GM18517 (cell line): ENCODE measurements around the gene HOXC4.
A peak's percentile ranks its signal among the peaks of the same experiment; 100 is the strongest.

Experiments
- ATAC-seq: cut with Tn5 transposase; IDR thresholded peaks from one replicate; pipeline ENCODE4 v1.9.1; 2021; ENCODE audit warnings: mild to moderate bottlenecking, moderate library complexity; ENCODE audit not compliant: unreplicated experiment

HOXC4 gene

DNA sequence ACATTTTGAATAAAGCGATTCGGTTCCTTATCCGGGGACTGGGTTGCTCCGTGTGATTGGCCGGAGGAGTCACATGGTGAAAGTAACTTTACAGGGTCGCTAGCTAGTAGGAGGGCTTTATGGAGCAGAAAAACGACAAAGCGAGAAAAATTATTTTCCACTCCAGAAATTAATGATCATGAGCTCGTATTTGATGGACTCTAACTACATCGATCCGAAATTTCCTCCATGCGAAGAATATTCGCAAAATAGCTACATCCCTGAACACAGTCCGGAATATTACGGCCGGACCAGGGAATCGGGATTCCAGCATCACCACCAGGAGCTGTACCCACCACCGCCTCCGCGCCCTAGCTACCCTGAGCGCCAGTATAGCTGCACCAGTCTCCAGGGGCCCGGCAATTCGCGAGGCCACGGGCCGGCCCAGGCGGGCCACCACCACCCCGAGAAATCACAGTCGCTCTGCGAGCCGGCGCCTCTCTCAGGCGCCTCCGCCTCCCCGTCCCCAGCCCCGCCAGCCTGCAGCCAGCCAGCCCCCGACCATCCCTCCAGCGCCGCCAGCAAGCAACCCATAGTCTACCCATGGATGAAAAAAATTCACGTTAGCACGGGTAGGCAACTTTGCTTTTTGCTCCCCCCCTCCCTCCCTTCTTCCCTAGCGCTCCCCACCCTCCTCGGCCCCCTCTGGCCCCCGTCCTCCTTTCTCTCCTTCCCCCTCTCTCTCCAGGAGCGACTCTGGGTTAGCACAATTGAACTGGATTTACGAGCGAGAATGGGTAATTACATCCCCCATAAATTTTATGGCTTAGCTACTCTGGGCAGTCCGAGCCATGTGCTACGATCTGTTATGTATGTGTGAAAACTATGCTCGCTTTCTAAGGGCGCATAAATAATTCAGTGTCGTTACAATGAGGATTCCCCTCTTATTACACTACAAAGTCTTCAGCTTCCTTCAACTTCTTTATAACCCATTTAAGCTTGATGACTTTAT, at the start of gene HOXC4:
HOXC4 (plus strand) TSS at position 85 of the 991 bp plus-strand sequence; CDS start at position 173, 88 bp downstream.
- peak; percentile 35 for ATAC-seq

DNA sequence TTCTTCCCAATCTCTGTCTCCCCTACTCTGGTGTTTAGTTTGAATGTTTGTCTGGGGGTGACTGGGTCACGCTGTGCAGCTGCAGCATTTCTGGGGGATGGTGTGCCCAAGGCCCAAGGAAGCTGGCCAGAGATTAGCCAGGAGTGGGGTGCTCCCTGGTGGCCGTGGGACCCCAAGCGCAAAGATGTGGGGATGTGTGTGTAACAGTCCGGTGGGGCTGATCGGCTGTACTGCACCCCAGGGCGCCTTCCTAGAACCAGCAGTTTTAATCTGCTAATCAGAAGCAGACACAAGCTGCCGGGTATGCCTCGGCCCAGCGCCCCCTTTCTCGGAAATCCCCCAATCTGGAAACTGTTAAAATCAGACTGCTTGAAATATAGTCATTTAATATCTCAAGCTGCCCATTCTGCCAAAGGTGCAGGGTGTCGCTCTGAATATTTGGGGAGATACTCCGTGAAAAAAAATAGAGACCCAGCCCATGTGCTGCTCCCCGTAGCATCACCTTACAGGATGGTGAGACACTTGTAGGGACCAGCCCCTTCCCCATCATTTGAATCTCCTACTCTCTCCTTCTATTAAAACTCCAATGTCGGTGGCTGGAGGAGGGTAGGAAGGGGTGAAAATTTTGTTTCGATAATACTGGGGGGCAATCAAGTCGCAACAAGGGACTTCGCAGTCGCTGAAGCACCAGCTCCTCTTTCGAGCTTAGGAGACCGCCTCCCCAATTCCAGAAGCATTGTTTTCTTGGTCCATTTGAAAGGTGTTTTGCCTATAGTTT, 49.4 kb upstream of the HOXC4 start:
- no peak for ATAC-seq

DNA sequence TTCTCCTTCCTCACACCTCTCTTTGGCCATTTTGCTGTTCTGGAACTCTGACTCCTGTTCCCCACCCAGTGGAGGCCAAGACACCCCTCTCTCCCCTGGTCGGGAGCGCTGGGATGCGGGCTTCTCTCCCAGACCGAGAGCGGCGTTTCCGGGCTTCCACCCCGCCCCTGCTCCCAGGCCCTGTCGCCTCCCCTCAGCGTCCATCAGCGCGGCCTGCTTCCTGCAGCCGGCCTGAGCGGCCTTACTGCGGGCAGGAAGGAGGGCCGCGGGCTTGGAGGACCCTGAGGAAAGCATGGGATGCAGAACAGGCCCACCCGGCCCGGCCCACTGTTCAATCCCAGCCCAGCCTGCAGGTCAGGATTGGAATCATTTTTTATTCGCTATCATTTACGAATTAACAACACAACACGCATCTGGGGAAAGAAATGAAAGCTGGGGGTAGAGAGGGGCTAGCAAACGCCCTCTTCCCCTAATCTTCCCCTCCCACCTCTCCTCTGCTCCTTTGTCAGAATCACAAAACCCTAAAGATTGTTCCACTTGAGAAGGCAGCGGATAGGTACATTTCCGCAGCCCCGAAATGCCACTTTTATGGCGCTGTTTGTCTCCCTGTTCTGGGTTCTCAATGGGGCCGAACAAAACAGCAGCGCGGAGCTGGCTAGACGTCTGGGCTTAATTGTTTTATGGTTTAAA, 48.6 kb upstream of the HOXC4 start:
- no peak for ATAC-seq

DNA sequence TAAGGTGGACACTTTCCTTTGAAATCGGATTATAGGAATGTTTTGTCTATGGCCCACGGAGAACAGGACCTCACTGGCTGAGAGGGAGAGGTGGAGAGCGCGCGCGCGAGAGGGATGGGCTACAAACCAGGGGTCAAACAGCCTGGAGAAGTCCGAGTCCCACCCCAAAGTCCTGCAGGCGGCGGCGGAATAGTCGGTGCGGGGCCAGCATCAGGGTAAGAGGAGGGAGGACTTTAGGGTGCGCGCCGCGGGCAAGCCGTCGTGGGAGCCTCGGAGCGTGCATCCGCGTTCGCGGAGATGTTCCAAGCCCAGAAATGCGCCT, 48.1 kb upstream of the HOXC4 start:
- ATAC-seq: no peak

DNA sequence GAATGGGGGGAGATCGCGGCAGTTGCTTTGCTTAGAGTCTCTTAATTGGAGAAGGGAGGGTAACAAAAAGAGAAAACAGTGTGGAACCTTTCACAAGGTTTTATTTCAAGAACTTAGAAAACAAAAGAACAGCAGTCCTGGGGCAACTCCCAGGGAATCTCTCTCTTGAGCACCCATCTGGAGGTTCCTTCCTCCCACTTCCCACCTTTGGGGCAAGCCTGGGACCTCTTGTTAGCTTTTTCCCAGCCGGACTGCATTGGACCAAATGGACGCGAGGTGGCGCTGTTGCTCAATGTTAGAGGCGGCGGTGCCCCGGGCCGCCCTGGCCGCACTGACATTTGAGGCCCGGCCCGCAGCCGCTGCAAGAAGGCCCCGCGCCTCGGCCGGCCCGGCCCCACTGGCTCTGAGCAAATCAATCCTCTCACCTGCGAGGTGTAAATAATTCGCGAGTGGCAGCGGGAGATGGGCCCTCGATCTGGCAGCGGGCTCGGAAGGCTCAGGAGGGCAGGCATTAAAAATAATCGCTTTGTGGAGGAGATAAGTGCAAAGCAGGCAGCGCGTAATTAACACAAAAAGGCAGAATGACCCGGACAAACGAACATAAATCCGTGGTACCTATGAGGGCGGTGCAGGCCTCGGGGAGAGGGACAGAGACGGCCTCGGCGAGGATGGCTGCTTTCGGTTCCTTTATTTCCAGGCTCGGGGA, 47.6 kb upstream of the HOXC4 start:
- no peak for ATAC-seq

DNA sequence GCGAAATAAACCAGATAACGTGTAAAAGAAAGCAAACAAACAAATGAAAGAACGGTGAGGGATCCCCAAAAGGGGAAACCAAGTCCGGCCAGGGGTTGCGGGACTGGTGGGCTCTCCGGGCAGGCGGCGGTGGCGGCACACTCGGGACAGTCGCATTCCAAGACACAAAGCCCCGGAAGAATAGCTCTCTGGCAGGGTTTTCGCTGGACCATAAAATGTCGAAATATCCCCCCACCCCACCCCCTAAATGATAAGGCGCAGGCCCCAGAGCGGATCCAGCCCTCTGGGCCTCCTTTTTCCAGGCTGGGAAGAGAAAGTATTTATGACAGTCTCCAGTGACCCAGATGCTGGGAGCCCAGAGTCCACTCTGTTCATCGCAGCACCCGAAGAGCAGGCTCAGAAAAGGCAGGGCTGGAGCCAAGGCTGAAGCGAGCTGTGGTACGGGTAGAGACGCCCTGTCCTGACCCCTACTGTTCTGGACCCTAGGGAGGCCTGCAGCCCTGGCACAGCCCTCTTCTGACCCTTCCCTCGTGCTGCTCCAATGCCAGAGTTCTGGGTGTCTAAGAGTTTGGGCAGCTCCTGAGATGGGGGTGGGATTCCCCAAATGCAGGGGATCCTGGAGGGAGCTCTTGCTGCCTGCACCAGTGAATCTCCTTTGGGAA, 46.9 kb upstream of the HOXC4 start:
- ATAC-seq: no peak

DNA sequence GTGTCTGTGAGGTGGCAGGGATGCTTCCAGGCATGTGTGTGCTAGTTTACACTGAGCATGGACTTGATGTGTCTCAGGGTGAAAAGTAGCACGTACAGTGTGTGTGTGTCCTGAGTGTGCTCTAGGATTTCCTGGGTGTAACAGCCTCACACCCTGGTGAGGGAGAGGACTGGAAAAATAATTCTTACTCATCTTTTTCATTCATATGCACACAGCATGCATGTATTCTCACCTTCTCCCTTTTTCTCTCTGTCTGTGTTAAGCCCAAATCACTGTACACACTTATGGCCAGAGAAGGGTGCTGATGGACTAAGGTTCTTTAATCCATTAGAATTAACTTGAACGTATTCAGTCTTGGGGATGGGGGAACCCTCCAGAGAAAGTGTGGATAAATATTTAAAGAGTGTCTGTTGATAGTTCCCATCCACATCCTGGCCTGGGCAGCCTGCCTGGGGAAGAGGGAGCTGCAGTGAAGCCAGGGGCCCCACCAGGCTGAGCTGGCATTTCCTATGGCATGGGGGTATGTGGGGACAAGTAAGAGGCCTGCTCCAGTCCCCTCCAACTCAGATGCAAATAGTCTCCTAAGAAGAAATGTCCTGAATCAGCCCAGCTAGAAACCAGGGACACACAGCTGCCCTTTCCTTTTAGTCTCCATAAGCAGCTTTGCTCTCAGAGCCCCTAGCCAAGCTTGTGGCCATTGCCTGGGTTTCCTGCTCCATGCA, 45.9 kb upstream of the HOXC4 start:
- ATAC-seq: no peak

DNA sequence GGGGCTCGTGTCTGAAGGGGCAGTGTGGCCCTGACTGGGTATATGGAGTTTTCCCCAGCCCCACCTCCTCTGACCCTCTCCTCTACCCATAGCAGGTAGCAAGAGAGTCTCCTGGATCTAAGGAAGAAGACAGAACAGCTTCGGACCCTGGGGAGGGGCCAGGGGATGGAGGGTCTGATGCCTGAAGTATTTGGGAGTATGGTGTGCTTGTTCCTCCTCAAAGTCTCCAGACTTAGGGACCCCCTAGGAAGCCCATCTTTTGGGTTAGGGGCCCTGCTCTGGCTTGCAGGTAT, 45.4 kb upstream of the HOXC4 start:
- no peak for ATAC-seq

DNA sequence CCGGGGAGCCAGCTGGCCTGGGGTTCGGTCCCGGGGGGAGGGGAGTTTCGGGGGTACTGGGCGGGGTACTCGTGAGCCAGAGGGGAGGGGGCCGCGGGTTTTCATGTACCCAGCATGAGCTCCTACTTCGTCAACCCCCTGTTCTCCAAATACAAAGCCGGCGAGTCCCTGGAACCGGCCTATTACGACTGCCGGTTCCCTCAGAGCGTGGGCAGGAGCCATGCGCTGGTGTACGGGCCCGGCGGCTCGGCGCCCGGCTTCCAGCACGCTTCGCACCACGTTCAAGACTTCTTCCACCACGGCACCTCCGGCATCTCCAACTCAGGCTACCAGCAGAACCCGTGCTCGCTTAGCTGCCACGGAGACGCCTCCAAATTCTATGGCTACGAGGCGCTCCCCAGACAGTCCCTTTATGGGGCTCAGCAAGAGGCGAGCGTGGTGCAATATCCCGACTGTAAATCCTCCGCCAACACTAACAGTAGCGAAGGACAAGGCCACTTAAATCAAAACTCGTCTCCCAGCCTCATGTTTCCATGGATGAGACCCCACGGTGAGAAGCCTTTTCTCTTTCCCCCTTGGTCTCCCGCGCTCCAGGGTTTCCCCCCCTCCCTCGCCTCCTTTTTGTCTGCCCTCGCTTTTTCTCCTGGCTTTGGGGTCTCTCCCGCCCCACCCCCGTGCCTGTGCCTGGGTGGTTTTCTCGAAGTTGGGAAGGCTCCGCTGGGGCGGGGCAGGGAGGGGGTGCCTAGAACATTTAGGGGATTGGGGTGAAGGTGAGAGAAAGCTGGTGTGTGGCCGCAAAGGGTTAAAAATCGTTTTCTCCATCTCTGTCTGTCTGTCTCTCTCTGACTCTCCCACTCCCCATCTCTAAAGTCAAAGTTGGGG, 44.2 kb upstream of the HOXC4 start:
- no peak for ATAC-seq

DNA sequence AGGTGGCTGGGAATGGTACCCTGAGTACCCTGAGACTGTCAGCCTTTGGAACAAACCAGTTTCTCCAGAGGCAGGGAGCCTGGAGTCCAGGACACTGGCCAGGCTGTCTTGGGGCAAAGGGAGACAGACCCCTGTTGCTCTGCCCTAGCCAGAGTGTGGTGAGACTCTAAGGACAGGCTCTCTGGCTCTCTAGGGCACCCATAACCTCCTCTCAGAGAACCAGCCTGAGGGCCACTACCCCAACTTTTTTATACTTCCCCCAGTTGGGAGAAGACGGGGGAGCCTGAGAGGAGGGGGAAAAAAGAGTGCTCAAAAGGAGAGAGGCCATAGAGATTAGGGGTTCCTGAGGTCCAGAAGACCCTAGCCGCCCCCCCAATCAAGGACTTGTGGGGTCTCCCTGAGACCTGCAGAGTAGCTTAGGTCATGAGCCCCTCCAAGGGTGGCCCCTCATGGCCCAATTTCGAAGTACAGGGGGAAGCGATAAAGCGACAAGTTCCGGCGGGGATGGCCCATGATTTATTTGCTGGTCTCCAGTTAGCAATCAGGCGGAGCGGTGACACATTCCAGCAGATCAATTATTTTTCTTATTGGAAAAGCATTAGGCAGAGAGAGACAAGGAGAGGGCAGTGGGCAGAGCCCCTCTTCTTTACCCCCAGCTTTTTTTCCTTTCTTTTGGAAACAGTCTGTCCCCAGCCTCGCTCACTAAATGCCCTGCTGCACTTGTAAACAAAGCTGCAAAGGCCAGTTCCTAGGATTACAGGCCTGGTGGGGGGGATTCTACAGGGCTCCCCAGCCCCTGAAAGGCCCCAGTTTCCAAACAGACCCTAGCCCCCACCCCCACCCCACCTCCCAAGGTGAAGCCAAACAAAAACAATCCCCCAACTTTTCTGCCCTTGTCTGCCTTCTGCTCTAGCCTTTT, 43.3 kb upstream of the HOXC4 start:
- no peak for ATAC-seq

DNA sequence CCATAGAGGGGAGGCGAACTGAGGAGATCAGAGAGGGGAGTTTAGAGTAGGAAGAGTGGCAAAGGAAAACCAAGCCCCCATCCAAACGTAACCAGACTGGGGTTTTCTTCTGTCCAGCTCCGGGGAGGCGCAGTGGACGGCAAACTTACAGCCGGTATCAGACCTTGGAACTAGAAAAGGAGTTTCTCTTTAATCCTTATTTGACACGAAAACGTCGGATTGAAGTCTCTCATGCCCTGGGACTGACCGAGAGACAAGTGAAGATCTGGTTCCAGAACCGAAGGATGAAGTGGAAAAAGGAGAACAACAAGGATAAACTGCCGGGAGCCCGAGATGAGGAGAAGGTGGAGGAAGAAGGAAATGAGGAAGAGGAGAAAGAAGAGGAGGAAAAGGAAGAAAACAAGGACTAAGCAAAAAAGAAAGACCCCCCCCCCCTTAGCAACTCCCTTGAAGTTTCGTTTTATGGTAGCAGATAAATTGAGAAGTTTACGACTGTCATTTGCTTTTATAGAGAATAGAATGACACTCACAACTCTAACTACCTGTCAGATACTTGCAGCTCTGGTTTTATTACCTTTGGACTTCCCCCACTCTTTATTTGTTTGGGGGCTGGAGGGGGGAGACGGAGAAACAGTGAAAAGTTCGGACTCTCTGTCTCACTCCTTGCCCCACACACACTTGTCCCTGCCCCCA, 42.5 kb upstream of the HOXC4 start:
- no peak for ATAC-seq

DNA sequence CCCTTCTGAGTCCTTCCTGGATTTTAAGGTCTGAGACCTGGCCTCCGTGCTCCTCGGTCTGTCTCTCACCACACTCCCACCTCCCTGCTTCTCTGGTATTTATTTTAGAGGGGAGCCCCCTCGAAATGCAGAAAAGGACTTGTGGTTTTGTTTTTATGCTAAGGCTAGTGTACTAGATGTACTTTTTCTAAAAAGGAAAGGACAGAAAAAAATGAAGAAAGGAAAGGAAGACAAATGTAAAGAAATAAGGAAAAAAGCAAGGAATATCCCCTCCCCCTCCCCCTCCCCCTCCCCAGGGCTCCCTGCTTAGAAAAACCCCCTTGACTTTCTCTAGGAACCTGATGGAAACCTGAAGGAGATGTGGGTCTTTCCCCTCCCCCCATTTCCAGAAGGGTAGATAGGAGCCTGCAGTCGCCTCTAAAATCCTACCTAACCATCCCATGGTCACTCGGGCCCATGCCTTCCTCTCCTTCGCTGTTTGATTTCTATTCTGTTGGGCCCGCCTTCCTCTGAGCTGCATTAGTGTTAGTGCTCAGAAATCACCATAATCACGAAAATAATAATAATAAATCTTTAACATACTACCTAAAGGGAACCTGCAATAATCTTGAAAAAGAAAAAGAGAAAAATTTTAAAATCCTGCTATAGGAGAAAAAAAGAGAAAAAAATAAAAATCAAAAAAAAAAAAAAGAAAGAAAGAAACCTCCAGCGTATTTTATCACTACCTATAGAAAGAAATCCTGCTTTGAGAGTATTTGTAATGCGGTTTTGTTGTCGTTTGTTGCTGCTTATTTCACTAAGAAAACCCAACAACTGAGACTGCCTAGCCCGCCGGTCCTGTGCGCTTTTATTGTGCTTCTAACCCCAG, 41.7 kb upstream of the HOXC4 start:
- ATAC-seq: no peak

DNA sequence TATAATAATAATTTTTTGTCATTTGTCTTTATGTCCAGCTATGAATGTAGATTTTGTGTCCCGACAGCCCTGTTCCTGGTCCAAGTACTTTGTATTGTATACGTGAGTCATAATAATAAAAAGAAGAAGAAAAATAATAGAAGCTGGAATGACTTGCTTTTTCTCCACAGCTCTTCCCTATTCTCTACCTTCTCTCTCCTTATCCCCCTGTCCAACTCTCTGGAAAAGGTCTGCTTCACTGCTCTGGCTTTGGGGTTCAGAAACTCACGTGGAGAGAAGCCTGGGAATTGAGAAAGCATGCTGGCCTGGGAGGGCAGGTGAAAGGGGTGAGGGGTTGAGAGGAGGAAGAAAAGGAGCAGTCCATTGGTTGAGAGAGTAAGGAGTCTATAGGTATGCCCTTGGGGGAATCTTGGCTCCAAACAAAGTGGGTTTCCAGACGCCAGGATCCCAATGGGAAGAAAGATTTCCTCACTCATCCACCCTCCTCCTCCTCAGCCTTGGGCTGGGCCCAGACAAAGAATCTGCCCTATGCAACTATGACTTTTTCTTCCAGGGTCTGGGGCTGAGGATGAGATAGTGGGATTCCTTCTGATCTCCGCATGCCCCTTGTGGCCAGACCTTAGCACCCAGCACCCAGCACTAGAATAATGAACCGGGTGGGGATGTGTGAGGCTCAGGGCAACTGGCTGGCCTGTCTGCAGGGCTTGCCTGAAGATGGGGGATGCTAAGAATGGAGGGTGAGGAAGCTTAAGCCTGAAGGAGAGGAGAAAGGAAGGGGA, 40.8 kb upstream of the HOXC4 start:
- no peak for ATAC-seq

DNA sequence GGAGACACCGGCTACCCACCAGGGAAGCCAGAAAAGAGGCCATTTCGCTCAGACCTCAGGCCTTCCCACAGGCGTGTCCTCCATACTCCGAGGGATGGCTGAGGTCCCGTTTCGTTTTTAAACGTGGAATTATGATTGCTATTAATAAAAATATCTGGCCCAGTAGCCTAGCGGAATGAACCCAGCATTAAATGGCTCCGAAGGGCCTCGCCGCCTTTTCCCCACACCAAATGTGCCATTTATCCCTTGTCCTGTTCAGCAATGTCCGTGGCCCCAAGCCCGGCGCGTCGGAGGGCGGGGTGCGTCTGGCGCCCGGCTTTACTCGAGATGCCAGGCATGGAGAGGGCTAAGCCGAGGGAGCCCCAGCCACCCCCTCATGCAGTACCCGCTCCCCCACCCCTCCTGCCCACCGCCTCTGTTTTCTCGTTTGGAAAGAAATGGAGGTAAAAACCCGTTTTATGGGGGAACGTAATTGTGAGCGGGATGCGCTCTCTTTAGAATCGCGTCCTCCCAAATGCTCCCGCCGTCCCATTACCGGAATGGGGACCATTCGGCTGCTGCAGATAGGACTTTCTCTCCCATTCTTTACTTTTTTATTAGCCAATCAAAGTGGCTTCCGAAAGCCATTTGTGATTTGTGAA, 39.1 kb upstream of the HOXC4 start:
- no peak for ATAC-seq
